CD4-positive, CD25-positive, alpha-beta regulatory T cell (primary cell): Measurements from ENCODE around the gene NCLN. TPM values are rescaled to one million over a fixed set of nuclear protein-coding genes. Genes with fewer than 3 reads are reported as not detected.
A peak's percentile ranks its signal among the peaks of the same experiment; 100 is the strongest.

Experiments
- ATAC-seq, 2 donors: fragments of 150-1000 bp; cut with Tn5 transposase; one replicate each; pipeline ENCODE4 v1.10.0; 2021; ENCODE audit warnings: low read depth in 2 of 2, moderate number of reproducible peaks in 2 of 2, moderate library complexity in 1 of 2
- DNase-seq, 3 donors: peaks; one replicate each; pipeline versions ENCODE4 v3.0.0 to v3.0.0-alpha.2; 2012 to 2022; ENCODE audit warnings: mixed read lengths in 1 of 3
- H3K27ac ChIP-seq: one replicate; pipeline ENCODE4 v1.7.0; 2013; ENCODE audit warnings: mild to moderate bottlenecking, low read length; ENCODE audit not compliant: insufficient read depth, poor library complexity, severe bottlenecking
- H3K27me3 ChIP-seq: one replicate; pipeline ENCODE4 v1.7.0; 2013; ENCODE audit warnings: low read length; ENCODE audit not compliant: control insufficient read depth, insufficient read depth
- H3K36me3 ChIP-seq: one replicate; pipeline ENCODE4 v1.7.0; 2013; ENCODE audit warnings: mild to moderate bottlenecking, low read length, moderate library complexity; ENCODE audit not compliant: control insufficient read depth, insufficient read depth
- H3K4me1 ChIP-seq: 2 replicates; pipeline ENCODE4 v1.7.0; 2013; ENCODE audit warnings: mild to moderate bottlenecking, low read length; ENCODE audit not compliant: insufficient read depth, control insufficient read depth, poor library complexity, severe bottlenecking
- H3K4me3 ChIP-seq: one replicate; pipeline ENCODE4 v1.7.0; 2013; ENCODE audit warnings: low read depth, mild to moderate bottlenecking, low read length, moderate library complexity
- H3K9me3 ChIP-seq, 2 experiments: 1 replicate in 1 of 2; 2 replicates in 1 of 2; pipeline ENCODE4 v1.7.0; 2013; ENCODE audit warnings: low read length in 2 of 2, mild to moderate bottlenecking in 1 of 2, moderate library complexity in 1 of 2; ENCODE audit not compliant: control insufficient read depth in 2 of 2
- H3K27ac Mint-ChIP-seq, 3 donors: one replicate each; pipeline ENCODE4 v1.8.0; 2020 to 2022; ENCODE audit warnings: mild to moderate bottlenecking in 3 of 3, mixed read lengths in 3 of 3, moderate library complexity in 2 of 3
- H3K27me3 Mint-ChIP-seq: one replicate; pipeline ENCODE4 v1.8.0; 2022; ENCODE audit warnings: mild to moderate bottlenecking, mixed read lengths
- H3K36me3 Mint-ChIP-seq: one replicate; pipeline ENCODE4 v1.8.0; 2020; ENCODE audit warnings: mixed read lengths
- H3K4me1 Mint-ChIP-seq, 4 donors: one replicate each; pipeline ENCODE4 v1.8.0; 2020 to 2022; ENCODE audit warnings: mixed read lengths in 4 of 4, mild to moderate bottlenecking in 1 of 4
- H3K4me3 Mint-ChIP-seq, 4 donors: one replicate each; pipeline ENCODE4 v1.8.0; 2020 to 2022; ENCODE audit warnings: mild to moderate bottlenecking in 4 of 4, mixed read lengths in 4 of 4, moderate library complexity in 3 of 4
- H3K9me3 Mint-ChIP-seq, 7 donors: one replicate each; pipeline ENCODE4 v1.8.0; 2020 to 2022; ENCODE audit warnings: mixed read lengths in 7 of 7, mild to moderate bottlenecking in 3 of 7, moderate library complexity in 2 of 7
- polyA plus RNA-seq, 4 donors: library from polyadenylated mRNA; unstranded; fragments of 300-500 nt; fragmentation: Illumina TruSeq; gene quantifications; one replicate each; pipeline ENCODE4 v1.2.3, GENCODE V29; 2021
- total RNA-seq: library from RNA; stranded (reverse); gene quantifications from one replicate; pipeline ENCODE4 v1.2.3, GENCODE V29; 2022

Gene NCLN
- total and polyA plus RNA-seq, 5 donors from 2014 or later = 13.3 to 48.0 (median 25.0) TPM

DNA sequence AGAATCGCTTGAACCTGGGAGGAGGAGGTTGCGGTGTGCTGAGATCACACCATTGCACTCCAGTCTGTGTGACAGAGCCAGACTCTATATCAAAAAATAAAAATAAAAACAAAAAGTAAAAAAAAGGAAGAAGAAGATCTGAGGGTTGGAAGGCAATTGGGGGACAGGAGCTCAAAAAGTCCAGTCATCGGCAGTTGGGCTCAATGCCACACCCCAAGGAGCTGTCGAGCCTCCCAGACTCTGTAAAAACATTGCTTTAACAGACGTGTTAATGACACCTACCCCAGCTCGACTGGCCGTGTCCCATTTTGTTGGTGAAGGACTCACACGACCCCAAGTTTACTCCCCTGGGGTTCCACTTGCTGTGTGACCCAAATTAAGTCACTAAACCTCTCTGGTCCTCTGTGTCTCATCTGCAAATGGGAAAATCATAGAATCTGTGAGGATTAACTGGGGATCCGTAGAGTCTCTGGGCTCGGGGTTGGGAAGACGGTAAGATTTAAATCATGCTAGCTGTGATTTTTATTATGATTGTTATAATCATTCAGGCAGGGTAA, 42.9 kb upstream of the NCLN start:
- Histone ChIP-seq H3K27ac (peak overlapping the region; percentile 65), H3K9me3 (no peaks in the 10 kb centered on the region), H3K36me3 (no peaks in the 10 kb centered on the region), H3K4me1 (peaks cover 11% of the 10 kb centered on the region), H3K27me3 (no peaks in the 10 kb centered on the region), H3K4me3 (no peak overlapping the region)
- H3K36me3 Mint-ChIP-seq = no peaks in the 10 kb centered on the region
- ATAC-seq (no peak), DNase-seq (no peak)
- H3K4me1 Mint-ChIP-seq = peaks cover 4 to 27% (median 16%) of the 10 kb centered on the region in 4 donors
- H3K27me3 Mint-ChIP-seq = no peaks in the 10 kb centered on the region
- peaks cover 0 to 4% (median 0%) of the 10 kb centered on the region in 7 donors for H3K9me3 Mint-ChIP-seq
- H3K4me3 Mint-ChIP-seq = no peak overlapping the region
- H3K27ac Mint-ChIP-seq = peak overlapping the region; percentile 79 to 93 (median 84)

DNA sequence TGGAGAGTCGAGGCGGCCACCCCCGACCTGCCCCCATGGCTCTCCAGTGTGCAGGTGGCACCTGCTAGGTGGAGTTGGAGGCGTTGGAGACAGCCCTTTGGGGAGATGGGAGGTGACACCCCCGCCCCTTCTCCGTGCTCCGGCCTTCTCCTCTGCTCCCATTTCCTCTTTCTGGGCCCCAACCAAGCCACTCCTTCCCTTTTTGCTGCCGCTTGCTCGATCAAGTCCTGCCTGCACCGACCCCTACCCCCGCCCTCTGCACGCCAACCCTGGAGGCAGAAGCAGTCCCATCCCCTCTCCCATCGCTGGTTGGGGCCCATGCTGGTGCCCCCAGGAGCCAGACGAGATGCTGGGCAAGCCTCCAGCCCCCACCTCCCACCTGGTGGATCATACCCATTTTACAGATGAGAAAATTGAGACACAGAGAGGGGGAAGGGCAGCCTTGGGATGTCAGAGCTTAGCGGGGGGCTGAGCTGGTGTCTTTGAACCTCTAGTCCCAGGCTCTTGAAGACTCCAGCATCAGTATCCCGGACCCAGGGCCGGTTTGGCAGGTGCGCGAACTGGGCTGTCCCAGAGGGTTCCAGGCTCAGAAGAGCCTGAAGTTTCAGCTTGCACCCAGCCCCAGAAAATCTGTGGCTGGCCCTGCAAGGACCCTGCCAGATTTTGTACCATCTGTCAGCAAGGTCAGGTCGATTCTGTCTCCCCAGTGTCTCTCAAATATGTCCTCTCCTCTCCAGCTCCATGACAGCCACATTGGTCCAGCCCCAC, 39.6 kb upstream of the NCLN start:
- Histone ChIP-seq H3K27me3 (no peaks in the 10 kb centered on the region), H3K9me3 (no peaks in the 10 kb centered on the region), H3K36me3 (peaks cover 2% of the 10 kb centered on the region), H3K27ac (no peak overlapping the region), H3K4me1 (peaks cover 11% of the 10 kb centered on the region), H3K4me3 (no peak overlapping the region)
- no peaks in the 10 kb centered on the region for H3K27me3 Mint-ChIP-seq
- H3K4me3 Mint-ChIP-seq = no peak overlapping the region
- no peak for DNase-seq
- H3K36me3 Mint-ChIP-seq = no peaks in the 10 kb centered on the region
- H3K27ac Mint-ChIP-seq = peak overlapping the region in 2 of 3 donors; percentile 65 to 91
- H3K9me3 Mint-ChIP-seq = no peaks in the 10 kb centered on the region
- peaks cover 0 to 17% (median 9%) of the 10 kb centered on the region in 4 donors for H3K4me1 Mint-ChIP-seq
- no peak for ATAC-seq

DNA sequence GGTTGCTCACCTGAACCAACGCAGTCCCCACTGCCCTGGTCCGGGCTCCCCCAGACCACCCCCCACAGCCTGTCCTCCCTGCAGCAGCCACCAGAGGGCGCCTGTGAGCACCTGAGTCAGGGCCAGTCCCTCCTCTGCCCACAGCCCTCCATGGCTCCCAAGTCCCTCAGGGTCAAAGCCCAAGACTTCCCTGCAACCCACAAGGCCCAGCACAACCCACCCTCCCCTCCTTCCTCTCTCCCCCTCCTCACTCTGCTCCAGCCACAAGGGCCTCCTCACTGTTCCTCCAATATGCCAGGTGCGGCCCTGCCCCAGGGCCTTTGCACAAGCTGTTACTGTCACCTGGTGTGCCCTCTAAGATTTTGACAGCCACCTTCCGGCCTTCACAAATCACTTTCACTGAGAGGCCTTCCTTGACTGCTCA, 39.0 kb upstream of the NCLN start:
- H3K36me3 ChIP-seq = peaks cover 2% of the 10 kb centered on the region
- H3K4me1 ChIP-seq = peaks cover 6% of the 10 kb centered on the region
- Mint-ChIP-seq H3K36me3 (no peaks in the 10 kb centered on the region), H3K4me3 (no peak overlapping the region), H3K9me3 (no peaks in the 10 kb centered on the region), H3K4me1 (peaks cover 0 to 13% (median 6%) of the 10 kb centered on the region in 4 donors), H3K27ac (peak overlapping the region in 2 of 3 donors; percentile 65 to 91), H3K27me3 (no peaks in the 10 kb centered on the region)
- no peak overlapping the region for H3K4me3 ChIP-seq
- no peaks in the 10 kb centered on the region for H3K9me3 ChIP-seq
- ATAC-seq = peak; percentile 57 to 59
- H3K27me3 ChIP-seq = no peaks in the 10 kb centered on the region
- no peak overlapping the region for H3K27ac ChIP-seq
- DNase-seq = peak; percentile 43 to 57 (median 49)

DNA sequence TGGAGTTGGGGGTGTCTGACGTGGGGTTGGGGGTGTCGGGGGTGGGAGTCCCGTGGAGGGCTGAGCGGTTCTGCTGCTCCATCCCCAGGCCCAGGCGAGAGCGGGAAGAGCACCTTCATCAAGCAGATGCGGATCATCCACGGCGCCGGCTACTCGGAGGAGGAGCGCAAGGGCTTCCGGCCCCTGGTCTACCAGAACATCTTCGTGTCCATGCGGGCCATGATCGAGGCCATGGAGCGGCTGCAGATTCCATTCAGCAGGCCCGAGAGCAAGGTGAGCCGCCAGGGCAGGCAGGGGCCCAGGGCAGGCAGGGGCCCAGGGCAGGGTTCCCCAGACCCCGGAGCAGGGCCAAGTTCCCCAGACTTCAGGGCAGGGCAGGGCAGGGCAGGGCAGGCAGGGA, 37.2 kb upstream of the NCLN start:
- H3K27me3 ChIP-seq = no peaks in the 10 kb centered on the region
- H3K4me1 Mint-ChIP-seq = peaks cover 0 to 5% (median 0%) of the 10 kb centered on the region in 4 donors
- H3K9me3 Mint-ChIP-seq = no peaks in the 10 kb centered on the region
- no peaks in the 10 kb centered on the region for H3K9me3 ChIP-seq
- peaks cover 2% of the 10 kb centered on the region for H3K36me3 ChIP-seq
- H3K27ac Mint-ChIP-seq = no peak overlapping the region
- H3K4me3 Mint-ChIP-seq = no peak overlapping the region
- no peak overlapping the region for H3K27ac ChIP-seq
- no peaks in the 10 kb centered on the region for H3K36me3 Mint-ChIP-seq
- no peaks in the 10 kb centered on the region for H3K4me1 ChIP-seq
- ATAC-seq = no peak
- no peaks in the 10 kb centered on the region for H3K27me3 Mint-ChIP-seq
- no peak for DNase-seq
- H3K4me3 ChIP-seq = no peak overlapping the region

- Mint-ChIP-seq H3K9me3 (no peaks in the 10 kb centered on the region), H3K4me1 (peaks cover 0 to 5% (median 0%) of the 10 kb centered on the region in 4 donors), H3K27ac (peak overlapping the region in 1 of 3 donors; percentile 53), H3K4me3 (no peak overlapping the region), H3K36me3 (no peaks in the 10 kb centered on the region), H3K27me3 (no peaks in the 10 kb centered on the region)
- H3K27me3 ChIP-seq = no peaks in the 10 kb centered on the region
- ATAC-seq (no peak), DNase-seq (no peak)
- peaks cover 2% of the 10 kb centered on the region for H3K36me3 ChIP-seq
- no peaks in the 10 kb centered on the region for H3K9me3 ChIP-seq
- no peak overlapping the region for H3K27ac ChIP-seq
- no peak overlapping the region for H3K4me3 ChIP-seq
- no peaks in the 10 kb centered on the region for H3K4me1 ChIP-seq
Measured at GRCh38 chr19:3149089-3149488, 36.6 kb upstream of the NCLN start.

GRCh38 chr19:3149526-3150505, 35.9 kb upstream of the NCLN start:
- H3K9me3 ChIP-seq = no peaks in the 10 kb centered on the region
- peaks cover 0 to 5% (median 0%) of the 10 kb centered on the region in 4 donors for H3K4me1 Mint-ChIP-seq
- ATAC-seq = no peak
- H3K4me1 ChIP-seq = peaks cover 5% of the 10 kb centered on the region
- H3K27me3 Mint-ChIP-seq = no peaks in the 10 kb centered on the region
- H3K4me3 Mint-ChIP-seq = no peak overlapping the region
- H3K9me3 Mint-ChIP-seq = no peaks in the 10 kb centered on the region
- H3K36me3 Mint-ChIP-seq = no peaks in the 10 kb centered on the region
- H3K27ac ChIP-seq = no peak overlapping the region
- no peak for DNase-seq
- H3K27me3 ChIP-seq = no peaks in the 10 kb centered on the region
- H3K36me3 ChIP-seq = peaks cover 2% of the 10 kb centered on the region
- no peak overlapping the region for H3K4me3 ChIP-seq
- peak overlapping the region in 1 of 3 donors; percentile 53 for H3K27ac Mint-ChIP-seq

- Histone ChIP-seq H3K4me3 (no peak overlapping the region), H3K27me3 (no peaks in the 10 kb centered on the region), H3K27ac (no peak overlapping the region), H3K36me3 (peaks cover 2% of the 10 kb centered on the region), H3K4me1 (peaks cover 15% of the 10 kb centered on the region), H3K9me3 (no peaks in the 10 kb centered on the region)
- ATAC-seq = no peak
- no peak overlapping the region for H3K4me3 Mint-ChIP-seq
- no peaks in the 10 kb centered on the region for H3K27me3 Mint-ChIP-seq
- DNase-seq = no peak
- H3K4me1 Mint-ChIP-seq = peaks cover 0 to 5% (median 2%) of the 10 kb centered on the region in 4 donors
- H3K9me3 Mint-ChIP-seq = no peaks in the 10 kb centered on the region
- H3K36me3 Mint-ChIP-seq = no peaks in the 10 kb centered on the region
- H3K27ac Mint-ChIP-seq = no peak overlapping the region
Measured at GRCh38 chr19:3150739-3151329, 34.9 kb upstream of the NCLN start.
